HL-60/S4 treated with phorbol 12-myristate 13-acetate at 8.2 ng/mL for 4 days and 3 days (cell line): Measurements from ENCODE around the gene GAMT.

Experiments
- in situ Hi-C: fragments of 300-500 bp; cut with MboI; formaldehyde crosslinking; loops from 2 replicates; pipeline ENCODE4 v1.15.0; 2022; ENCODE audit warnings: low sequenced_read_pairs

Gene GAMT

GRCh38 chr19:1349211-1349610 lies 52.1 kb downstream of the GAMT start:
- in situ Hi-C loops: no loop called here
